Activated effector memory CD4-positive, alpha-beta T cell treated with anti-CD3 and anti-CD28 coated beads, Interleukin-2, amount 50 U/mL, for 16 hours (primary cell): ENCODE results near the gene TMEM163.
"Not testable (repeated sequence)": the region's sequence is repeated elsewhere in the genome, so short reads cannot be mapped to it uniquely, and the experiment has no call there.

Source experiments
- DNase-seq: peaks from one replicate; pipeline ENCODE4 v3.0.0-alpha.2; 2020

The TMEM163 gene

GRCh38 chr2:134512734-134513464 is 205.9 kb downstream of the TMEM163 start:
- no peak for DNase-seq

- DNase-seq: no peak
Observed at GRCh38 chr2:134508391-134508790, 210.4 kb downstream of the TMEM163 start.

GRCh38 chr2:134507697-134508096 is 211.1 kb downstream of the TMEM163 start:
- DNase-seq: no peak

DNA sequence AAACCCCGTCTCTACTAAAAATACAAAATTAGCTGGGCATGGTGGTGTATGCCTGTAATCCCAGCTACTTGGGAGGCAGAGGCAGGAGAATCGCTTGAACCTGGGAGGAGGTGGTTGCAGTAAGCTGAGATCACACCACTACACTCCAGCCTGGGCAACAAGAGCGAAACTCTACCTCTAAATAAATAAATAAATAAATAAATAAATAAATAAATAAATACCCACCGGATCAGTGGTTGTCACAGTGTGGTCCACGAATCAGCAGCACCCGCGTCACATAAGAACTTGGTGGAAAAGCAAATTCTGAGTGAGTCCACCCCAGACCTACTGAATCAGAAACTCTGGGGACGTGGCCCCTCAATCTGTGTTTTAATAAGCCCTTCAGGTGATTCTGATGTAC is 211.6 kb downstream of the TMEM163 start:
- not testable (repeated sequence) for DNase-seq

- no peak for DNase-seq
Observed at GRCh38 chr2:134505446-134505845, 213.4 kb downstream of the TMEM163 start.

DNA sequence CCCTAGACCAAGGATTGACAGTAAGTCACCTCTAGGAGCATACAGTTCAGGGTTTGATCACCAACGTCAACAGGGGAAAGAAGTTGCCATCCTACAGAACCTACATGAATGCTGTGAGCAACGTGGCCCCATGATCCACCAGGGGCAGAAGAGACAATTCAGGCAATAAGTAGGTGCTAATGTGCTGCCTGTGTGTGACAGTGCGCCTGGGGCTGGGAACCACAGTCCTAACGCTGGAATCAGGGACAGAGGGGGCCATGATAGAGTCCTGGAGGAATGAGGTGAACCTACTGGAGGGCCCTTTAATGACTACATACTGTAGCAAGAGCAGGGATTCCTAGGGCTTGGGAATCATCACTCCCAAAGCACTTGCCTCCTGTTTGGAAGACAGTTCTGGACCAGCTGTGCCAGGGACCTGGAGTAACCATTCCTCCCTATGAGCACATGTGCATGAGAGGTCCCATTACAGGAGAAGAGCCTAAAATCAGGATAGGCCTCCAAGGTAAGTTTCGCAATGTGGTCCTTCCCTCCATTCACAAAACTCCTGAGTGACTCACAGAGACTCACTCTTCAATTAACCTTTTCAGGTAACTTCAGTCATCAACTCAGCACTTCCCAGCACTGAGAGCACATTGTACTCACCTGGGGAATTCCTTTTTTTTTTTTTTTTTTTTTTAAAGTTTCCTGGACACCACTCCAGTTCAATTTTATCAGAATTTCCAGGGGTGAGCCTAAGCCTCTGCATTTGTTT is 214.0 kb downstream of the TMEM163 start:
- no peak for DNase-seq

GRCh38 chr2:134502104-134502503 is 216.7 kb downstream of the TMEM163 start:
- DNase-seq: no peak

DNA sequence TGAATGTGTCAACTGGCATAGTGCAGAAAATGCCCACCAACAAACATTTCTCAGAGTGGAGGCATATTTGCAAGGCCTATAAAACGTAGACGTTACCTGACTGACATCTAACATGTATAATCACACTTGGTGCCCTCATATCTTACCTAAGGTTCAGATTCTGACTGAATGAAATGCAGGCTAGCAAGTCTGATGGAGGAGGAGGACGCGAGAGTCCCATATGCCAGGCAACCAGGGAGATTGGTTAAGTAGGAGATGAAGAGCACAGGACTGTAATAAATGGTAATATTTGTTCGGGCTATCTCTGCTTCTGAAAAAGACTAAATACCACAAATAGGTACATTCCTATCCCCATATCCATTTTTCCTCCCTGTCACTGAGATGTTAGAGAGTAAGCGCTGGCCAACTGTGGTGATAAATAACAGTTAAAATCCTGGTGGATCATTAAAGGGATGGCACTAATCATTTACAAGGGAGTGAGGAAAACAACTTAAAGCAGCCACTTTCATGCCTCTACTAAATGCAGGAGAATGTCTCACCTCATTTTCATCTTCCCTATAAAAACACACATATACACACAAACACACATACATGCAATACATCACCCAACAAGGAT is 217.2 kb downstream of the TMEM163 start:
- DNase-seq: no peak

DNA sequence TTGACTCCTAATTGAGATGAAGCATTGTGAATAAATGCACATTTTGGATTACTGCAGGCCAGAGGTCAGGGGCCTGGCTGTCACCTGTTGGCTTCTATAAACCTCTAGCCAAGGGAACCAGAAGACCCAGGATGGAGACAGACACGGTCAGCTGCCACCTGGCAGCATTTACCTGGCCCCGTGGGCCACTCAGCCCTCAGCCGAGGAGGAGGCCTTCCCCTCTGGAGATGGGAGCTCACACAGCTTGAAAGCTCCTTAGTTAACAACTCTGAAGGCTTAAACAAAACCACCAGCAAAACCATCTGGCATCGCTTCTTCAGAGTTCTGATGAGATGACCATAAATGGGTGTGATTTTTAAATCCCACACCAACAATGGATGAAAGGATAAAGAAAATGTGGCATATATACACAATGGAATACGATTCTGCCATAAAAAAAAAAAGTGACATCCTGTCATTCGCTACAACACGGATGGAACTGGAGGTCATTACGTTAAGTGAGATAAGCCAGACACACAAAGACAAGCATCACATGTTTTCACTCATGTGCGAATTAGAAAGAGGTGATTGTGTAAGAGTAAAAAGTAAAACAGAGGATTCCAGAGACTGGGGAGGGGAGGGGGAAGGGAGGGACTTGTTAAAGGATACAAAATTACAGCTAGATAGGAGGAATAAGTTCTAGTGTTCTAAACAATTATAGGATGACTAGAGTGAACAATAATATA is 218.4 kb downstream of the TMEM163 start:
- no peak for DNase-seq

DNA sequence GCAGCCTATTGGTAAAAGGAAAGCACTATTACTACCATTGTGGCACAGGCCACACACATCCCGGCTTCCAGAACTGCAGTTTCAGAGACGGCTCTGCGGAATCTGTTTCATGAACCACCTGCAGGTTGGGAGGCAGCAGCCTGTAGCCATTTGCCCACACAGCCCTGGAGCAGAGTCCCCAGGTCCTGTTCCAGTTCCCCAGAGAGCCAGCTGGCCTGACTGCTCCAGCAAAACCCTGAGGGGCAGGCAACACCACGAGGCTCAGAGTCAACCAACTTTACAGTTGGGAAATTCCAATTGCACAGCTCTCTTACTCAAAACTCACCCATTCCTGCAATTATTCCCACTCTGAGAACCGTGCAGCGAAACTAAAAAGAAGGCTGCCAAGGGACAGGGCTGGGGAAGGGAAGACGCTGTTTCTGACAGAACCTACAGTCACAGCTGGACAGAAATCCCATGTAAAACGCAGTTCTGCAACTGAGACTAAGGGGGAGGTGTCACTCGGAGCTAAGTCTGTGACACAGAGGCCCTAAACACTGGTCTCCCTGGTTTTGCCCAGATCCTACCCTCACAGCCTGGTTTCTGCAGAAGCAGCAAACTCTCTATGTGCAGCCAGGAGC is 219.4 kb downstream of the TMEM163 start:
- no peak for DNase-seq

- no peak for DNase-seq
Observed at GRCh38 chr2:134498654-134499053, 220.1 kb downstream of the TMEM163 start.

DNA sequence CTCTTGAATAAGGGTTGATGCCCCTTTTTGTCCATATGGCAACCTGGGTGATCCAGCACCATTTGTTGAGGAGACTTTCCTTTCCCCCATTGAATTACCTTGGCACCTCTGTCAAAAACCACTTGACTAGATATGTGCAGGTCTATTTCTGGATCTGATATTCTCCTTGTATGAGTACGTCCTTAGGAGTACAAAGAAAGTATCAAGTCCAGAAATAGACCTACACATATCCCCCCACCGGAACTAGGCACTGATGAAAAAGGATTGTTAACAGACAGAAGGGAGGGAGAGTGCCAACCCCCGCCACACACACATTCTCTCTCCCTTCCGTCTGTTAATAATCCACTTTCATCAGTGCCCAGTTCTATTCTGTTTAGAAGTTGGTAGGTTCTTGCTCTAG is 225.0 kb downstream of the TMEM163 start:
- no peak for DNase-seq

- DNase-seq: no peak
Observed at GRCh38 chr2:134491771-134492441, 226.9 kb downstream of the TMEM163 start.

DNA sequence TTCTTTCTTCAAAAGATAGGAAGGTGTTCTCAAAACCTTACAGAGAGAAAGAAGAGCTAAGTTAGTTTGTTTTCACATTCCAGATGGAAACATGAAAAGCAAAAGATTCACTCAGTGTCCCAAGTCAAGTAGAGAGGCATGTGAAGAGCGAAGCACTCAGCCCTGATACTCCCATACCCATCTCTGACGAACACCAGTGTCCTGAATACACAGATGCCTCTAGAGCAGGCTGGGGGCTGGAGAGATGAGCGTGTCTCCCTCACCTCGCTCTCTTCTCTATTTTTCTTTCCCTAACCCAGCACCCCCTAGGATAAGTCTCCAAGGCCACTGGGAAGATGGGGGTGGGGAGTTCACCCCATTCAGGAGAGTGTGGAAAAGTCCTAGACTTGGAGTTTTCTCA is 227.8 kb downstream of the TMEM163 start:
- DNase-seq: no peak

DNA sequence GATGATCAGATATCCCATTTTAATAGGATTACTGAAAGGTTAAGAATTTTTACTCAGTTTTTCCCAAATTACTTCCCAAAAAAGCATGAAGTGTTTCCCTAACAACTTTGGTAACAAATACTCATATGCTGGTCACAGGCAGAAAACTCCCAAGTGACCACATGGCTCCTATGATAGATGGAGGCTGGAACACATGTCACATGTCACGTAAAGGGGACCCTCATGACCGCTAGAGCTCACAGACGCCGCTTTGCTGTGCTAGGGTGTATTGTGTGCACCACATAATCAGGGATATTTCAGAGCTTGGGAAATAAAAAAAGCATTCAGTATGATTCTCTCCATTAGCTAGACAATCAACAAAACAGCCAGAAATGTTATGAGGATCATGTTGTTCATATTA is 228.2 kb downstream of the TMEM163 start:
- no peak for DNase-seq

- no peak for DNase-seq
Observed at GRCh38 chr2:134489732-134490384, 228.9 kb downstream of the TMEM163 start.

DNA sequence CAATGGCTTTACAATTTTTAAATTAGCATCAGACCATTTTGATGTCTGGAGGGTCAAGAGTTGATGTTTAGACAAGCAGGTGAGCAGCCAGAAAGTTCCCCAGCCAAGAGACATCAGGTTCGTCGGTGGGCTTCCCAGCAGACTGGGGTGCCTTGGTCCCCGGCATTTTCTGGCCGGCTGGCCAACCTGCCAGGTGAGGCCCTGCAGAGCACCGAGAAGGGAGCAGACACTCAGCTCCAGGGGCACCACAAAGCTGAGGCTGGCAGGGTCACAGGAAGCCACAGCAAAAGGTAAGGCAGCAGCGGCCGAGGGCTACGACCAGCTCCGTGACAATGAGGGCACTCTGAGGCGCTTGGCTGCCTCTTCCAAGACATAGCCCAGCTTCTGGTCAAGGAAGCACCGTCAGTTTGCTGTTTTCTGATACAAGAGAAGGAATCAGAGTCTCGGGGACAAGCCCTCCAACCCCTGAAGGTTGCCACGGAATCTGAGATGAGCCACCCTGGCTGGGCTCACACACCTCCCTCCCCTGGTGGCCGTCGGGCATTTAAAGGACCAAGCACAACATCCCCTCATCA is 235.9 kb downstream of the TMEM163 start:
- no peak for DNase-seq

- no peak for DNase-seq
Observed at GRCh38 chr2:134482131-134482723, 236.6 kb downstream of the TMEM163 start.

- DNase-seq: no peak
Observed at GRCh38 chr2:134479696-134480330, 239.0 kb downstream of the TMEM163 start.

DNA sequence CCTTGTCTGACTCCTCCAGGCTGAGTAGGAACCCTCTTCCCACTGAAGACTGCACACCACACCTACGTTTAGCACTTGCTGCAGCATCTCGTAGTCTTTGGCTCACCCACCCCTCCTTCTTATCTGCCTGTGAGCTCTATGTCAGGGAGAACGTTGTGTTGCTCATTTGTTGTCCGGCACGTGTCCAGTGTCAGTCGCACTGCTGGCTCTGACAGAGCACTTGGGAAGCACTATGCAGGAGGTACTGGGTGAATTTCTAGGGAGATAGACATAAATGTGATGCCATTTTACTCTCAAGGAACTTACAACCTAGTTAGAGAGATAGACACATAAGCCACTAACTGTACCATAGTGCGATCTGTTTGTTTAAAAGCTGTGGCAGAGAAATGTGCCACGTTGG is 241.8 kb downstream of the TMEM163 start:
- DNase-seq: not testable (repeated sequence)
